ENCODE measurements around the gene PDE7B. TPM values are rescaled to one million over a fixed set of nuclear protein-coding genes. Genes with fewer than 3 reads are reported as not detected.

The PDE7B gene
- total RNA-seq, 3 donors from 2014 or later (not counting 1 experiment from before 2014, with no cell fraction given): 0.14 to 0.18 TPM; not detected in 1

DNA sequence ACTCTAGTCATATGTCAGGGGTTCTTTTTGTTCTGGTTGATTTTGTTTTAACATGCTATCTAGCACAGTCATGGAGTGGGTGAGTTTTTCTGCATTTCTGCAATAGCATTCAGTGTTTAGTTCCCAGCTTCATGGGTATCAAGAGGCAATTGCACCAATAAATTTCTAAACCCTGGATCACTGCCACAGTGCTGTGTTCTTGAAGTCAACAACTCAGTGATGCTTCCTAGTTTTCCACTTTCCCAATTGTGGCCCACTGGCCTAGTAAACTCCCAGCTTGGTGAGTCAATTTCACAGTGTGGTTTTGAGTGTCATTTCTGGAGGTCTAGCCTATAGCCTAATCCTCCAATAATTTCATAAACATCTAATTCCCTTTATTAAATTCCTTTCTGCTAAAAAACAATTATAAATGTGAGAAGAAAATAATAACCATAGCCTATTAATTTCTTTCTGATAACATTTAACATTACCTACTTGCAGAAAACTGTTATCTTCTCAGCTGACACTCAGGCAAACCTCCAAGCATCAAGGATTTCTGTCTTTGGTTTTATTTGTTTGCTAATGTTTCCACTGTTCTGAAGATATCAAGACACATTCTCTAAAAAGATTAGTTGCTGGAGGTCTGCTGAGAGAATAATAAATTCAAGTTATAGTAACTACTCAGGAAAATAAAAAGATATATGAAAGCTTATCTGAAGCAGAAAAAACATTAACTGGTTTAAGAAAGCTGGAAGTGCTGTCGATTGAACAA, 89.9 kb downstream of the PDE7B start:
- no peak overlapping the region for H3K27ac Mint-ChIP-seq
- no peak overlapping the region for H3K4me3 Mint-ChIP-seq
- H3K36me3 ChIP-seq (ENCODE audit: control insufficient read depth, insufficient read depth, low read length): no peaks in the 10 kb centered on the region
- no peaks in the 10 kb centered on the region for H3K4me1 Mint-ChIP-seq
- no peaks in the 10 kb centered on the region for H3K4me1 ChIP-seq (ENCODE audit: control insufficient read depth, insufficient read depth, low read length)
- H3K9me3 ChIP-seq (ENCODE audit: control insufficient read depth, insufficient read depth, low read length): no peaks in the 10 kb centered on the region
- H3K9me3 Mint-ChIP-seq: no peaks in the 10 kb centered on the region
- WGBS (ENCODE audit: insufficient coverage): 100% methylated on average over 1 of the region's 1 CpG
- DNase-seq (no peak), ATAC-seq (no peak)
- no peak overlapping the region for H3K27ac ChIP-seq (ENCODE audit: low read length)
- H3K27me3 Mint-ChIP-seq (ENCODE audit: low read depth in 2 of 2): peaks cover 3 to 7% of the 10 kb centered on the region in 2 donors
- no peak overlapping the region for H3K4me3 ChIP-seq (ENCODE audit: low read length)
- no peaks in the 10 kb centered on the region for H3K27me3 ChIP-seq (ENCODE audit: control insufficient read depth, insufficient read depth, low read length)
- intact Hi-C loops (cut with micrococcal nuclease): no loop called here
- TF ChIP-seq, protein P1, sequence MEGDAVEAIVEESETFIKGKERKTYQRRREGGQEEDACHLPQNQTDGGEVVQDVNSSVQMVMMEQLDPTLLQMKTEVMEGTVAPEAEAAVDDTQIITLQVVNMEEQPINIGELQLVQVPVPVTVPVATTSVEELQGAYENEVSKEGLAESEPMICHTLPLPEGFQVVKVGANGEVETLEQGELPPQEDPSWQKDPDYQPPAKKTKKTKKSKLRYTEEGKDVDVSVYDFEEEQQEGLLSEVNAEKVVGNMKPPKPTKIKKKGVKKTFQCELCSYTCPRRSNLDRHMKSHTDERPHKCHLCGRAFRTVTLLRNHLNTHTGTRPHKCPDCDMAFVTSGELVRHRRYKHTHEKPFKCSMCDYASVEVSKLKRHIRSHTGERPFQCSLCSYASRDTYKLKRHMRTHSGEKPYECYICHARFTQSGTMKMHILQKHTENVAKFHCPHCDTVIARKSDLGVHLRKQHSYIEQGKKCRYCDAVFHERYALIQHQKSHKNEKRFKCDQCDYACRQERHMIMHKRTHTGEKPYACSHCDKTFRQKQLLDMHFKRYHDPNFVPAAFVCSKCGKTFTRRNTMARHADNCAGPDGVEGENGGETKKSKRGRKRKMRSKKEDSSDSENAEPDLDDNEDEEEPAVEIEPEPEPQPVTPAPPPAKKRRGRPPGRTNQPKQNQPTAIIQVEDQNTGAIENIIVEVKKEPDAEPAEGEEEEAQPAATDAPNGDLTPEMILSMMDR (IDR thresholded peaks at IDR 0.05): no peak
- no peaks in the 10 kb centered on the region for H3K36me3 Mint-ChIP-seq

GRCh38 chr6:135944120-135944519, 92.6 kb downstream of the PDE7B start:
- no peaks in the 10 kb centered on the region for H3K36me3 Mint-ChIP-seq
- TF ChIP-seq, protein P1 (IDR thresholded peaks at IDR 0.05): no peak
- ATAC-seq: no peak
- no peaks in the 10 kb centered on the region for H3K27me3 ChIP-seq (ENCODE audit: control insufficient read depth, insufficient read depth, low read length)
- H3K9me3 Mint-ChIP-seq: no peaks in the 10 kb centered on the region
- no peaks in the 10 kb centered on the region for H3K4me1 ChIP-seq (ENCODE audit: control insufficient read depth, insufficient read depth, low read length)
- H3K27ac Mint-ChIP-seq: no peak overlapping the region
- H3K27me3 Mint-ChIP-seq (ENCODE audit: low read depth in 2 of 2): peaks cover 3 to 14% of the 10 kb centered on the region in 2 donors
- H3K9me3 ChIP-seq (ENCODE audit: control insufficient read depth, insufficient read depth, low read length): no peaks in the 10 kb centered on the region
- H3K4me1 Mint-ChIP-seq: no peaks in the 10 kb centered on the region
- 88% methylated on average over 6 of the region's 6 CpGs for WGBS (ENCODE audit: insufficient coverage)
- H3K4me3 Mint-ChIP-seq: no peak overlapping the region
- no peak overlapping the region for H3K27ac ChIP-seq (ENCODE audit: low read length)
- no peak for DNase-seq
- no peak overlapping the region for H3K4me3 ChIP-seq (ENCODE audit: low read length)
- H3K36me3 ChIP-seq (ENCODE audit: control insufficient read depth, insufficient read depth, low read length): no peaks in the 10 kb centered on the region
- intact Hi-C loops (cut with micrococcal nuclease): no loop called here

GRCh38 chr6:135946674-135947073, 95.2 kb downstream of the PDE7B start:
- intact Hi-C loops (cut with micrococcal nuclease): no loop called here
- TF ChIP-seq, protein P1 (IDR thresholded peaks at IDR 0.05): no peak
- H3K4me1 ChIP-seq (ENCODE audit: control insufficient read depth, insufficient read depth, low read length): no peaks in the 10 kb centered on the region
- no peak for DNase-seq
- WGBS (ENCODE audit: insufficient coverage): no CpG with 5 or more reads among the region's 3 CpGs
- no peaks in the 10 kb centered on the region for H3K36me3 ChIP-seq (ENCODE audit: control insufficient read depth, insufficient read depth, low read length)
- Mint-ChIP-seq H3K4me1 (no peaks in the 10 kb centered on the region), H3K4me3 (no peak overlapping the region), H3K9me3 (no peaks in the 10 kb centered on the region), H3K27me3 (ENCODE audit: low read depth in 2 of 2) (peaks cover 6 to 14% of the 10 kb centered on the region in 2 donors), H3K36me3 (no peaks in the 10 kb centered on the region), H3K27ac (no peak overlapping the region)
- no peak overlapping the region for H3K27ac ChIP-seq (ENCODE audit: low read length)
- no peak for ATAC-seq
- H3K27me3 ChIP-seq (ENCODE audit: control insufficient read depth, insufficient read depth, low read length): no peaks in the 10 kb centered on the region
- H3K9me3 ChIP-seq (ENCODE audit: control insufficient read depth, insufficient read depth, low read length): no peaks in the 10 kb centered on the region
- no peak overlapping the region for H3K4me3 ChIP-seq (ENCODE audit: low read length)

- intact Hi-C loops (cut with micrococcal nuclease): no loop called here
- ATAC-seq (no peak), DNase-seq (no peak)
- 94% methylated on average over 6 of the region's 7 CpGs for WGBS (ENCODE audit: insufficient coverage)
- Mint-ChIP-seq H3K36me3 (no peaks in the 10 kb centered on the region), H3K9me3 (no peaks in the 10 kb centered on the region), H3K4me3 (no peak overlapping the region), H3K27ac (no peak overlapping the region), H3K4me1 (no peaks in the 10 kb centered on the region), H3K27me3 (ENCODE audit: low read depth in 2 of 2) (peaks cover 3 to 7% of the 10 kb centered on the region in 2 donors)
- no peak overlapping the region for H3K4me3 ChIP-seq (ENCODE audit: low read length)
- no peaks in the 10 kb centered on the region for H3K27me3 ChIP-seq (ENCODE audit: control insufficient read depth, insufficient read depth, low read length)
- TF ChIP-seq, protein P1 (IDR thresholded peaks at IDR 0.05): no peak
- no peak overlapping the region for H3K27ac ChIP-seq (ENCODE audit: low read length)
- no peaks in the 10 kb centered on the region for H3K36me3 ChIP-seq (ENCODE audit: control insufficient read depth, insufficient read depth, low read length)
- H3K9me3 ChIP-seq (ENCODE audit: control insufficient read depth, insufficient read depth, low read length): no peaks in the 10 kb centered on the region
- H3K4me1 ChIP-seq (ENCODE audit: control insufficient read depth, insufficient read depth, low read length): no peaks in the 10 kb centered on the region
Measured at GRCh38 chr6:135950669-135951068, 99.2 kb downstream of the PDE7B start.

Data from natural killer cell (primary cell).